Measurements from ENCODE around the gene N4BP2. TPM values are rescaled to one million over a fixed set of nuclear protein-coding genes. Genes with fewer than 3 reads are reported as not detected.

N4BP2 gene
- polyA plus RNA-seq, 1 of the 3 experiments (the other 2 are of a cell fraction): 1.2 TPM

DNA sequence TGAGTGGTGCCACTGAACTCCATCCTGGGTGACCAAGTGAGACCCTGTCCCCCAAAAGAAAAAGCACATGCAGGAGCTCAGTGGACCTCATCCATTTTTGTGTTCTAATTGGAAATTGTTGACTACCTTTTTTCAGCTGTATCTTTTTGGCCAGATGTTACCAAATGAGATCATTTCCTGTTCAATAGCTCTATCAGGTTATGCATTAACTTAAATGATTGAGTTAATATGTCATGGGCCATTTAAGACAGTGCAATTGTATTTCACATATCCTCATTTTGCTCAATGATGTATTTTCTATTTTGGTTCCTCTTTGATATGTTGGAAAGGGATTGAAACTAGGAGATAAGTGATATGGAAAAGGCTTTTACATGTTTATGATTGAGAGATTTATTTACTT, 113.9 kb downstream of the N4BP2 start:
- no peak overlapping the region for H2AFZ ChIP-seq (ENCODE audit: low read depth)
- no peaks in the 10 kb centered on the region for H3K9me2 ChIP-seq
- H3K4me1 ChIP-seq (ENCODE audit: control insufficient read depth in 1 of 2, insufficient read depth in 2 of 2, low read depth in 1 of 2, low read length in 1 of 2): no peaks in the 10 kb centered on the region
- TF ChIP-seq EZH2phosphoT487 (IDR thresholded peaks at IDR 0.05; ENCODE audit: borderline replicate concordance, low read depth) (no peak), TEAD4 (IDR thresholded peaks at IDR 0.05; ENCODE audit: borderline replicate concordance, insufficient read depth) (no peak), TCF12 (IDR thresholded peaks at IDR 0.05) (no peak), ELF1 (IDR thresholded peaks at IDR 0.05) (no peak), POLR2AphosphoS5 (IDR thresholded peaks at IDR 0.05; ENCODE audit: low read depth, low read length) (no peak), NRF1 (IDR thresholded peaks at IDR 0.05; ENCODE audit: low read depth, low read length) (no peak), YY1 (IDR thresholded peaks at IDR 0.05; ENCODE audit: low read depth) (no peak), JUND (IDR thresholded peaks at IDR 0.05) (no peak), FOXM1 (IDR thresholded peaks at IDR 0.05; ENCODE audit: low read depth) (no peak), SMC3 (IDR thresholded peaks at IDR 0.05; ENCODE audit: low read depth, low read length) (no peak), GATA2 (CRISPR knock-in tag; IDR thresholded peaks at IDR 0.05) (no peak), TAF1 (IDR thresholded peaks at IDR 0.05; ENCODE audit: borderline replicate concordance, low read depth, low read length) (no peak), SIN3A (IDR thresholded peaks at IDR 0.05; ENCODE audit: borderline replicate concordance, low read depth, low read length) (no peak), MEF2A (IDR thresholded peaks at IDR 0.05; ENCODE audit: borderline replicate concordance, low read depth) (no peak)
- TF ChIP-seq, protein P1, sequence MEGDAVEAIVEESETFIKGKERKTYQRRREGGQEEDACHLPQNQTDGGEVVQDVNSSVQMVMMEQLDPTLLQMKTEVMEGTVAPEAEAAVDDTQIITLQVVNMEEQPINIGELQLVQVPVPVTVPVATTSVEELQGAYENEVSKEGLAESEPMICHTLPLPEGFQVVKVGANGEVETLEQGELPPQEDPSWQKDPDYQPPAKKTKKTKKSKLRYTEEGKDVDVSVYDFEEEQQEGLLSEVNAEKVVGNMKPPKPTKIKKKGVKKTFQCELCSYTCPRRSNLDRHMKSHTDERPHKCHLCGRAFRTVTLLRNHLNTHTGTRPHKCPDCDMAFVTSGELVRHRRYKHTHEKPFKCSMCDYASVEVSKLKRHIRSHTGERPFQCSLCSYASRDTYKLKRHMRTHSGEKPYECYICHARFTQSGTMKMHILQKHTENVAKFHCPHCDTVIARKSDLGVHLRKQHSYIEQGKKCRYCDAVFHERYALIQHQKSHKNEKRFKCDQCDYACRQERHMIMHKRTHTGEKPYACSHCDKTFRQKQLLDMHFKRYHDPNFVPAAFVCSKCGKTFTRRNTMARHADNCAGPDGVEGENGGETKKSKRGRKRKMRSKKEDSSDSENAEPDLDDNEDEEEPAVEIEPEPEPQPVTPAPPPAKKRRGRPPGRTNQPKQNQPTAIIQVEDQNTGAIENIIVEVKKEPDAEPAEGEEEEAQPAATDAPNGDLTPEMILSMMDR (IDR thresholded peaks at IDR 0.05): no peak
- TF ChIP-seq, protein P2, sequence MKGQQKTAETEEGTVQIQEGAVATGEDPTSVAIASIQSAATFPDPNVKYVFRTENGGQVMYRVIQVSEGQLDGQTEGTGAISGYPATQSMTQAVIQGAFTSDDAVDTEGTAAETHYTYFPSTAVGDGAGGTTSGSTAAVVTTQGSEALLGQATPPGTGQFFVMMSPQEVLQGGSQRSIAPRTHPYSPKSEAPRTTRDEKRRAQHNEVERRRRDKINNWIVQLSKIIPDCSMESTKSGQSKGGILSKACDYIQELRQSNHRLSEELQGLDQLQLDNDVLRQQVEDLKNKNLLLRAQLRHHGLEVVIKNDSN (IDR thresholded peaks at IDR 0.05; ENCODE audit: borderline replicate concordance, low read depth): no peak
- TF ChIP-seq, protein P3, sequence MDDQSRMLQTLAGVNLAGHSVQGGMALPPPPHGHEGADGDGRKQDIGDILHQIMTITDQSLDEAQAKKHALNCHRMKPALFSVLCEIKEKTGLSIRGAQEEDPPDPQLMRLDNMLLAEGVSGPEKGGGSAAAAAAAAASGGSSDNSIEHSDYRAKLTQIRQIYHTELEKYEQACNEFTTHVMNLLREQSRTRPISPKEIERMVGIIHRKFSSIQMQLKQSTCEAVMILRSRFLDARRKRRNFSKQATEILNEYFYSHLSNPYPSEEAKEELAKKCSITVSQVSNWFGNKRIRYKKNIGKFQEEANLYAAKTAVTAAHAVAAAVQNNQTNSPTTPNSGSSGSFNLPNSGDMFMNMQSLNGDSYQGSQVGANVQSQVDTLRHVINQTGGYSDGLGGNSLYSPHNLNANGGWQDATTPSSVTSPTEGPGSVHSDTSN (IDR thresholded peaks at IDR 0.05): no peak
- TF ChIP-seq, protein P4, sequence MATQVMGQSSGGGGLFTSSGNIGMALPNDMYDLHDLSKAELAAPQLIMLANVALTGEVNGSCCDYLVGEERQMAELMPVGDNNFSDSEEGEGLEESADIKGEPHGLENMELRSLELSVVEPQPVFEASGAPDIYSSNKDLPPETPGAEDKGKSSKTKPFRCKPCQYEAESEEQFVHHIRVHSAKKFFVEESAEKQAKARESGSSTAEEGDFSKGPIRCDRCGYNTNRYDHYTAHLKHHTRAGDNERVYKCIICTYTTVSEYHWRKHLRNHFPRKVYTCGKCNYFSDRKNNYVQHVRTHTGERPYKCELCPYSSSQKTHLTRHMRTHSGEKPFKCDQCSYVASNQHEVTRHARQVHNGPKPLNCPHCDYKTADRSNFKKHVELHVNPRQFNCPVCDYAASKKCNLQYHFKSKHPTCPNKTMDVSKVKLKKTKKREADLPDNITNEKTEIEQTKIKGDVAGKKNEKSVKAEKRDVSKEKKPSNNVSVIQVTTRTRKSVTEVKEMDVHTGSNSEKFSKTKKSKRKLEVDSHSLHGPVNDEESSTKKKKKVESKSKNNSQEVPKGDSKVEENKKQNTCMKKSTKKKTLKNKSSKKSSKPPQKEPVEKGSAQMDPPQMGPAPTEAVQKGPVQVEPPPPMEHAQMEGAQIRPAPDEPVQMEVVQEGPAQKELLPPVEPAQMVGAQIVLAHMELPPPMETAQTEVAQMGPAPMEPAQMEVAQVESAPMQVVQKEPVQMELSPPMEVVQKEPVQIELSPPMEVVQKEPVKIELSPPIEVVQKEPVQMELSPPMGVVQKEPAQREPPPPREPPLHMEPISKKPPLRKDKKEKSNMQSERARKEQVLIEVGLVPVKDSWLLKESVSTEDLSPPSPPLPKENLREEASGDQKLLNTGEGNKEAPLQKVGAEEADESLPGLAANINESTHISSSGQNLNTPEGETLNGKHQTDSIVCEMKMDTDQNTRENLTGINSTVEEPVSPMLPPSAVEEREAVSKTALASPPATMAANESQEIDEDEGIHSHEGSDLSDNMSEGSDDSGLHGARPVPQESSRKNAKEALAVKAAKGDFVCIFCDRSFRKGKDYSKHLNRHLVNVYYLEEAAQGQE (IDR thresholded peaks at IDR 0.05; ENCODE audit: low read depth, low read length): no peak
- peaks cover 5% of the 10 kb centered on the region; the same call in 1 of the 2 replicates for H3K9me3 ChIP-seq
- CTCF ChIA-PET: interaction anchor here (1.9 kb wide), 1 partner anchor 114 kb away, joined by 7 read pairs; no protein-coding TSS in a partner anchor
- H3F3A ChIP-seq (replicated peaks; ENCODE audit: insufficient read depth): no peaks in the 10 kb centered on the region
- no peak overlapping the region for H3K4me3 ChIP-seq (ENCODE audit: low read depth in 2 of 2, low read length in 1 of 2)
- H3K79me2 ChIP-seq (ENCODE audit: insufficient read depth): no peaks in the 10 kb centered on the region
- no peaks in the 10 kb centered on the region for H3K27me3 ChIP-seq (ENCODE audit: insufficient read depth)
- POLR2A ChIA-PET: no interaction called here
- H4K20me1 ChIP-seq (ENCODE audit: insufficient read depth): no peaks in the 10 kb centered on the region
- no peak overlapping the region for H3K9ac ChIP-seq
- DNase-seq: no peak
- no peak overlapping the region for H3K27ac ChIP-seq (ENCODE audit: low read depth in 2 of 2, low read length in 1 of 2)
- H3K36me3 ChIP-seq (replicated peaks in 1 of 2; ENCODE audit: control insufficient read depth in 1 of 2, insufficient read depth in 2 of 2, low read length in 1 of 2): peaks cover 3 to 10% of the 10 kb centered on the region in 2 experiments
- no peak overlapping the region for H3K4me2 ChIP-seq

Measured in SK-N-SH (cell line).